Keratinocyte (primary cell): ENCODE data around the gene POU3F2. TPM values are rescaled to one million over a fixed set of nuclear protein-coding genes. Genes with fewer than 3 reads are reported as not detected.

Experiments
- DNase-seq: peaks from one replicate; pipeline ENCODE4 v3.0.0-alpha.2; 2011; ENCODE audit warnings: low read depth, missing footprints, low spot score
- FAIRE-seq: peaks from 2 replicates; lab custom pipeline; 2011; peaks lifted over from hg19 to GRCh38; lab: Jason Lieb, UNC
- H2AFZ ChIP-seq: 2 replicates; pipeline ENCODE4 v1.6.0; 2012; ENCODE audit warnings: low read length, control low read depth, inconsistent platforms; ENCODE audit not compliant: control insufficient read depth
- H3K27ac ChIP-seq: 2 replicates; pipeline ENCODE4 v1.5.1; 2011; ENCODE audit warnings: low read length; ENCODE audit not compliant: control insufficient read depth, insufficient read depth
- H3K27me3 ChIP-seq: 3 replicates; pipeline ENCODE4 v1.6.0; 2011; ENCODE audit warnings: low read length; ENCODE audit not compliant: control insufficient read depth, insufficient read depth; ENCODE audit errors: extremely low read depth
- H3K36me3 ChIP-seq, 2 experiments: 2 replicates in 1 of 2; 3 replicates in 1 of 2; pipeline ENCODE4 v1.5.1; 2011; ENCODE audit warnings: low read length in 2 of 2, mild to moderate bottlenecking in 1 of 2; ENCODE audit not compliant: control insufficient read depth in 2 of 2, insufficient read depth in 2 of 2; ENCODE audit errors: extremely low read depth in 1 of 2
- H3K4me1 ChIP-seq: 3 replicates; pipeline ENCODE4 v1.5.1; 2011; ENCODE audit warnings: low read length; ENCODE audit not compliant: control insufficient read depth, insufficient read depth; ENCODE audit errors: extremely low read depth
- H3K4me2 ChIP-seq: 3 replicates; pipeline ENCODE4 v1.6.0; 2011; ENCODE audit warnings: low read depth, low read length; ENCODE audit not compliant: control insufficient read depth, insufficient read depth; ENCODE audit errors: extremely low read depth
- H3K4me3 ChIP-seq, 3 experiments: fragments of 200-600 bp in 1 of 3; sonication (generic) in 1 of 3; 2 replicates in 2 of 3; 3 replicates in 1 of 3; pipeline ENCODE4 v1.5.1; 2011 to 2016; ENCODE audit warnings: low read length in 3 of 3, mild to moderate bottlenecking in 3 of 3, control low read depth in 2 of 3, inconsistent platforms in 1 of 3, low read depth in 1 of 3, mixed read lengths in 1 of 3, mixed run types in 1 of 3, moderate library complexity in 1 of 3; ENCODE audit not compliant: control insufficient read depth in 2 of 3, insufficient read depth in 2 of 3; ENCODE audit errors: extremely low read depth in 1 of 3
- H3K79me2 ChIP-seq: 2 replicates; pipeline ENCODE4 v1.6.0; 2012; ENCODE audit warnings: low read length; ENCODE audit not compliant: control insufficient read depth, insufficient read depth
- H3K9ac ChIP-seq: 3 replicates; pipeline ENCODE4 v1.6.0; 2011; ENCODE audit warnings: low read length; ENCODE audit not compliant: control insufficient read depth, insufficient read depth; ENCODE audit errors: extremely low read depth
- H3K9me1 ChIP-seq: 3 replicates; pipeline ENCODE4 v1.6.0; 2011; ENCODE audit warnings: low read length; ENCODE audit not compliant: control insufficient read depth, insufficient read depth; ENCODE audit errors: extremely low read depth
- H3K9me3 ChIP-seq: 2 replicates; pipeline ENCODE4 v1.5.1; 2012; ENCODE audit warnings: low read depth, low read length; ENCODE audit not compliant: control insufficient read depth
- H4K20me1 ChIP-seq: 3 replicates; pipeline ENCODE4 v1.6.0; 2011; ENCODE audit warnings: low read length; ENCODE audit not compliant: control insufficient read depth, insufficient read depth; ENCODE audit errors: extremely low read depth
- CTCF ChIP-seq, 3 experiments: IDR thresholded peaks in 1 of 3; conservative IDR thresholded peaks in 1 of 3; optimal IDR thresholded peaks in 1 of 3; 2 replicates in 2 of 3; 3 replicates in 1 of 3; pipeline versions ENCODE3 to v1.5.1; 2011; ENCODE audit warnings: low read length in 3 of 3, mild to moderate bottlenecking in 3 of 3, moderate library complexity in 2 of 3, control low read depth in 1 of 3, inconsistent platforms in 1 of 3; ENCODE audit not compliant: insufficient read depth in 2 of 3; ENCODE audit errors: extremely low read depth in 1 of 3
- EZH2 ChIP-seq: IDR thresholded peaks from one replicate; pipeline ENCODE4 v1.6.1; 2012; ENCODE audit warnings: inconsistent platforms, mild to moderate bottlenecking, low read length, moderate library complexity
- dilution Hi-C: fragments of 300-500 bp; cut with MboI; formaldehyde crosslinking; loops from one replicate; pipeline ENCODE4 v1.7.0; 2020; ENCODE audit warnings: low sequenced_read_pairs; ENCODE audit not compliant: extremely low pct_ligation_motif_present
- polyA plus RNA-seq, 5 experiments: library from polyadenylated mRNA; depleted of rRNA in 3 of 5; stranded (reverse) in 3 of 5; stranded (forward) in 1 of 5; unstranded in 1 of 5; fragments of >200 nt; gene quantifications; 1 replicate in 1 of 5; 2 replicates in 3 of 5; 3 replicates in 1 of 5; pipeline versions ENCODE4 v1.2.1 to v1.2.3, GENCODE V29; 2011 to 2012; ENCODE audit warnings: missing spikeins in 2 of 5, low read depth in 1 of 5, low replicate concordance in 1 of 5

POU3F2 gene
- polyA plus RNA-seq, 1 donor (not counting 4 experiments of a cell fraction or from before 2014, with no cell fraction given), result not detected

GRCh38 chr6:98880486-98880885, 46.1 kb downstream of the POU3F2 start:
- H3K36me3 ChIP-seq, result peaks cover 0 to 1% of the 10 kb centered on the region in 2 experiments
- no peaks in the 10 kb centered on the region for H3K9me1 ChIP-seq
- FAIRE-seq (no peak), DNase-seq (no peak)
- dilution Hi-C loops, result no loop called here
- H3K4me2 ChIP-seq, result no peak overlapping the region
- no peaks in the 10 kb centered on the region for H3K79me2 ChIP-seq
- no peak for TF ChIP-seq EZH2
- no peak for TF ChIP-seq CTCF (optimal IDR thresholded peaks at IDR 0.05 in 1 of 3, IDR thresholded peaks at IDR 0.05 in 1 of 3, conservative IDR thresholded peaks at IDR 0.05 in 1 of 3; ENCODE audit: extremely low read depth in 1 of 3, insufficient read depth in 2 of 3, low read length in 3 of 3)
- H3K9me3 ChIP-seq, result no peaks in the 10 kb centered on the region
- H3K4me1 ChIP-seq, result no peaks in the 10 kb centered on the region
- no peaks in the 10 kb centered on the region for H3K27me3 ChIP-seq
- H4K20me1 ChIP-seq, result no peaks in the 10 kb centered on the region
- H3K27ac ChIP-seq, result no peak overlapping the region
- H3K4me3 ChIP-seq, result no peak overlapping the region
- H3K9ac ChIP-seq, result no peak overlapping the region
- no peak overlapping the region for H2AFZ ChIP-seq

GRCh38 chr6:98885330-98885729, 51.0 kb downstream of the POU3F2 start:
- no peaks in the 10 kb centered on the region for H3K4me1 ChIP-seq
- no peak overlapping the region for H2AFZ ChIP-seq
- no peaks in the 10 kb centered on the region for H3K27me3 ChIP-seq
- H3K27ac ChIP-seq, result no peak overlapping the region
- FAIRE-seq (no peak), DNase-seq (no peak)
- no peaks in the 10 kb centered on the region for H3K9me3 ChIP-seq
- dilution Hi-C loops, result no loop called here
- H3K9ac ChIP-seq, result no peak overlapping the region
- no peaks in the 10 kb centered on the region for H4K20me1 ChIP-seq
- no peaks in the 10 kb centered on the region for H3K79me2 ChIP-seq
- H3K4me3 ChIP-seq, result no peak overlapping the region
- TF ChIP-seq EZH2, result no peak
- TF ChIP-seq CTCF (optimal IDR thresholded peaks at IDR 0.05 in 1 of 3, IDR thresholded peaks at IDR 0.05 in 1 of 3, conservative IDR thresholded peaks at IDR 0.05 in 1 of 3; ENCODE audit: extremely low read depth in 1 of 3, insufficient read depth in 2 of 3, low read length in 3 of 3), result no peak
- H3K36me3 ChIP-seq, result peaks cover 0 to 1% of the 10 kb centered on the region in 2 experiments
- no peak overlapping the region for H3K4me2 ChIP-seq
- no peaks in the 10 kb centered on the region for H3K9me1 ChIP-seq
